HG02798 (cell line): Measurements from ENCODE around the gene ADAMTS10.
A peak's percentile ranks its signal among the peaks of the same experiment; 100 is the strongest.
"Not testable (repeated sequence)": the region's sequence is repeated elsewhere in the genome, so short reads cannot be mapped to it uniquely, and the experiment has no call there.

Source experiments
- ATAC-seq: cut with Tn5 transposase; IDR thresholded peaks from one replicate; pipeline ENCODE4 v1.9.1; 2021; ENCODE audit warnings: mild to moderate bottlenecking; ENCODE audit not compliant: unreplicated experiment, poor library complexity

The ADAMTS10 gene

GRCh38 chr19:8596168-8596567, 14.3 kb downstream of the ADAMTS10 start:
- no peak for ATAC-seq

GRCh38 chr19:8595651-8596050, 14.9 kb downstream of the ADAMTS10 start:
- no peak for ATAC-seq

- ATAC-seq, result no peak
These were observed 16.6 kb downstream of the ADAMTS10 start for GRCh38 chr19:8593931-8594330.

- no peak for ATAC-seq
These were observed 18.1 kb downstream of the ADAMTS10 start for GRCh38 chr19:8592231-8593009.

- ATAC-seq, result no peak
These were observed 21.3 kb downstream of the ADAMTS10 start for GRCh38 chr19:8589177-8589714.

GRCh38 chr19:8585894-8586750, 24.4 kb downstream of the ADAMTS10 start:
- no peak for ATAC-seq

GRCh38 chr19:8584965-8585893, 25.3 kb downstream of the ADAMTS10 start:
- ATAC-seq, result no peak

- ATAC-seq, result peak; percentile 40
These were observed 29.7 kb downstream of the ADAMTS10 start for GRCh38 chr19:8580710-8581281.

GRCh38 chr19:8578642-8579265, 31.8 kb downstream of the ADAMTS10 start:
- no peak for ATAC-seq

- ATAC-seq, result no peak
These were observed 32.8 kb downstream of the ADAMTS10 start for GRCh38 chr19:8577741-8578140.

GRCh38 chr19:8577247-8577646, 33.3 kb downstream of the ADAMTS10 start, which contains the start of gene MYO1F:
Gene MYO1F, minus strand, starts transcription at chr19:8577442. Its CDS starts 133 bp downstream, at chr19:8577309.
- no peak for ATAC-seq

GRCh38 chr19:8576273-8576993, 34.1 kb downstream of the ADAMTS10 start:
- ATAC-seq, result no peak

GRCh38 chr19:8575467-8575997, 35.0 kb downstream of the ADAMTS10 start:
- no peak for ATAC-seq

GRCh38 chr19:8574619-8574922, 35.9 kb downstream of the ADAMTS10 start:
- ATAC-seq, result not testable (repeated sequence)

GRCh38 chr19:8573316-8573715, 37.2 kb downstream of the ADAMTS10 start:
- ATAC-seq, result no peak

GRCh38 chr19:8571006-8571411, 39.5 kb downstream of the ADAMTS10 start:
- ATAC-seq, result no peak

- ATAC-seq, result peak; percentile 46
These were observed 41.3 kb downstream of the ADAMTS10 start for GRCh38 chr19:8569066-8569771.
